ENCODE data around the gene CUBN.

CUBN gene

DNA sequence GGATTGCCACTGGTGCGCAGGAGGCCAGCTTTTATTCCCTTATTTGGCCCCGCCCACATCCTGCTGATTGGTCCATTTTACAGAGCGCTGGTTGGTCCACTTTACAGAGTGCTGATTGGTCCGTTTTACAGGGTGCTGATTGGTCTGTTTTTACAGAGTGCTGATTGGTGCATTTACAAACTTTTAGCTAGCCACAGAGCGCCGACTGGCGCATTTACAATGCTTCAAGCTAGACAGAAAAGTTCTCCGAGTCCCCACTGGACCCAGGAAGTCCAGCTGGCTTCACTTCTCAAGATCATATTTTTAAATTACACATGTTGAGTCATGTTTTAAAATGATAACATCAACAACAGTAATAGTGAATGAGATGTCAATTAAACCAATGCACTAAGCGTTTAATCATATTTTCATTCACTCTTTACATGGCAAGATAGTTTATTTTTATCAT lies 128.3 kb downstream of the CUBN start:
- H3K4me1 ChIP-seq (ENCODE audit: control insufficient read depth, insufficient read depth, low read length): 0 out of 2 replicates have a peak, but pooled peaks cover 3% of the 10 kb centered on the region
- no peak overlapping the region for H3K4me3 ChIP-seq (ENCODE audit: low read depth, low read length)
- H3K36me3 ChIP-seq (ENCODE audit: control insufficient read depth in 2 of 2, insufficient read depth in 1 of 2, low read length in 2 of 2): no peaks in the 10 kb centered on the region
- no peaks in the 10 kb centered on the region for H3K9me3 ChIP-seq (ENCODE audit: control insufficient read depth, insufficient read depth, low read depth, low read length)
- ChIA-PET CTCF (no interaction called here), POLR2A (no interaction called here)
- TF ChIP-seq, protein P1, sequence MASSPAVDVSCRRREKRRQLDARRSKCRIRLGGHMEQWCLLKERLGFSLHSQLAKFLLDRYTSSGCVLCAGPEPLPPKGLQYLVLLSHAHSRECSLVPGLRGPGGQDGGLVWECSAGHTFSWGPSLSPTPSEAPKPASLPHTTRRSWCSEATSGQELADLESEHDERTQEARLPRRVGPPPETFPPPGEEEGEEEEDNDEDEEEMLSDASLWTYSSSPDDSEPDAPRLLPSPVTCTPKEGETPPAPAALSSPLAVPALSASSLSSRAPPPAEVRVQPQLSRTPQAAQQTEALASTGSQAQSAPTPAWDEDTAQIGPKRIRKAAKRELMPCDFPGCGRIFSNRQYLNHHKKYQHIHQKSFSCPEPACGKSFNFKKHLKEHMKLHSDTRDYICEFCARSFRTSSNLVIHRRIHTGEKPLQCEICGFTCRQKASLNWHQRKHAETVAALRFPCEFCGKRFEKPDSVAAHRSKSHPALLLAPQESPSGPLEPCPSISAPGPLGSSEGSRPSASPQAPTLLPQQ (tag by site-specific recombination; IDR thresholded peaks at IDR 0.05): no peak
- TF ChIP-seq KLF10 (tag by site-specific recombination; IDR thresholded peaks at IDR 0.05): no peak
- TF ChIP-seq REPIN1 (tag by site-specific recombination; IDR thresholded peaks at IDR 0.05; ENCODE audit: low read depth): no peak
- TF ChIP-seq ZNF623 (tag by site-specific recombination; IDR thresholded peaks at IDR 0.05): no peak
- TF ChIP-seq ZNF138 (tag by site-specific recombination; IDR thresholded peaks at IDR 0.05; ENCODE audit: borderline replicate concordance): no peak
- TF ChIP-seq ZNF112 (tag by site-specific recombination; IDR thresholded peaks at IDR 0.05): no peak
- TF ChIP-seq ZNF624 (tag by site-specific recombination; IDR thresholded peaks at IDR 0.05): no peak
- no peak for TF ChIP-seq KLF7 (tag by site-specific recombination; IDR thresholded peaks at IDR 0.05; ENCODE audit: borderline replicate concordance)
- no peak for TF ChIP-seq GLIS1 (tag by site-specific recombination; IDR thresholded peaks at IDR 0.05)
- TF ChIP-seq, protein P2, sequence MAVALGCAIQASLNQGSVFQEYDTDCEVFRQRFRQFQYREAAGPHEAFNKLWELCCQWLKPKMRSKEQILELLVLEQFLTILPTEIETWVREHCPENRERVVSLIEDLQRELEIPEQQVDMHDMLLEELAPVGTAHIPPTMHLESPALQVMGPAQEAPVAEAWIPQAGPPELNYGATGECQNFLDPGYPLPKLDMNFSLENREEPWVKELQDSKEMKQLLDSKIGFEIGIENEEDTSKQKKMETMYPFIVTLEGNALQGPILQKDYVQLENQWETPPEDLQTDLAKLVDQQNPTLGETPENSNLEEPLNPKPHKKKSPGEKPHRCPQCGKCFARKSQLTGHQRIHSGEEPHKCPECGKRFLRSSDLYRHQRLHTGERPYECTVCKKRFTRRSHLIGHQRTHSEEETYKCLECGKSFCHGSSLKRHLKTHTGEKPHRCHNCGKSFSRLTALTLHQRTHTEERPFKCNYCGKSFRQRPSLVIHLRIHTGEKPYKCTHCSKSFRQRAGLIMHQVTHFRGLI (tag by site-specific recombination; IDR thresholded peaks at IDR 0.05): no peak
- H3K27ac ChIP-seq (ENCODE audit: extremely low read depth, low read depth, low read length): no peak overlapping the region

DNA sequence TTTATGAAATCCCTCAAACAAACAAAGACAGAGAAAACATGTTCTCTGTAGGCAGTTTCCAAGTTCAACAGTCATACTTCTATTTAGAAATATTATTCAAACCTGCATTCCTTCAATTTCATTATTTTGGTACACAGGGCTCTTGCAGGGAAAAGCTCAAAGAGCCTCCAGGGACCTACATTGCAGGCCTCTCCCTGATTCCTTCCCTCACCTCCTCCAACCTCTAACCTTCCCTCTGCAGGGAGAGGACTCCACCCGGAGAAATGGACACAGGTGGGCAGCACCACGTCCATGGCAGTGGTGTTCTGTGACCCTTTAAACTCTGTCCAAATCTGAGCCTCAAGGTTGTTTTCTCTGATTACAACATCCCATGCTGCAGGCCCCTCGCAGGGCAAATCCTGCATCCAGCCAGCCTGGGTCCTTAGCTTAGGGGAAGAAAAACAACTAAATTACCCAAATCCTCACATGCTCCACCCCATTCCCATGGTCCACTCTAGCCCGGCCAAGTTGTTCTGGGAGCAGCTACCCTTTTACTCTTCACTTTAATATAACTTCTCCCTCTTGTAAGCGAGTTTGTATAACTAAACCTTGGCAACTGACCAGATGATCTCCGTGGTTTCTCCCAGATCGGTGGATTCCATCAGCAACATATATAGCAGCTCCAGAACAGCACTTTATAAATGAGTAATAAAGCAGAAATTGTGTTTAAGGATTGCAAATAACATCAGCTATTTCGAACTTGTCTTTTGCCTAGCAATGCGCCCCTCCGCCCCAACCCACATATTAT lies 129.8 kb downstream of the CUBN start:
- H3K27ac ChIP-seq (ENCODE audit: extremely low read depth, low read depth, low read length): no peak overlapping the region
- 0 out of 2 replicates have a peak, but pooled peaks cover 3% of the 10 kb centered on the region for H3K4me1 ChIP-seq (ENCODE audit: control insufficient read depth, insufficient read depth, low read length)
- no peaks in the 10 kb centered on the region for H3K36me3 ChIP-seq (ENCODE audit: control insufficient read depth in 2 of 2, insufficient read depth in 1 of 2, low read length in 2 of 2)
- CTCF ChIA-PET: no interaction called here
- TF ChIP-seq ZNF560 (tag by site-specific recombination; IDR thresholded peaks at IDR 0.05; ENCODE audit: borderline replicate concordance) (no peak), ZBTB7A (tag by site-specific recombination; IDR thresholded peaks at IDR 0.05; ENCODE audit: low read depth) (no peak), ZBTB1 (tag by site-specific recombination; IDR thresholded peaks at IDR 0.05) (no peak)
- TF ChIP-seq, protein P3, sequence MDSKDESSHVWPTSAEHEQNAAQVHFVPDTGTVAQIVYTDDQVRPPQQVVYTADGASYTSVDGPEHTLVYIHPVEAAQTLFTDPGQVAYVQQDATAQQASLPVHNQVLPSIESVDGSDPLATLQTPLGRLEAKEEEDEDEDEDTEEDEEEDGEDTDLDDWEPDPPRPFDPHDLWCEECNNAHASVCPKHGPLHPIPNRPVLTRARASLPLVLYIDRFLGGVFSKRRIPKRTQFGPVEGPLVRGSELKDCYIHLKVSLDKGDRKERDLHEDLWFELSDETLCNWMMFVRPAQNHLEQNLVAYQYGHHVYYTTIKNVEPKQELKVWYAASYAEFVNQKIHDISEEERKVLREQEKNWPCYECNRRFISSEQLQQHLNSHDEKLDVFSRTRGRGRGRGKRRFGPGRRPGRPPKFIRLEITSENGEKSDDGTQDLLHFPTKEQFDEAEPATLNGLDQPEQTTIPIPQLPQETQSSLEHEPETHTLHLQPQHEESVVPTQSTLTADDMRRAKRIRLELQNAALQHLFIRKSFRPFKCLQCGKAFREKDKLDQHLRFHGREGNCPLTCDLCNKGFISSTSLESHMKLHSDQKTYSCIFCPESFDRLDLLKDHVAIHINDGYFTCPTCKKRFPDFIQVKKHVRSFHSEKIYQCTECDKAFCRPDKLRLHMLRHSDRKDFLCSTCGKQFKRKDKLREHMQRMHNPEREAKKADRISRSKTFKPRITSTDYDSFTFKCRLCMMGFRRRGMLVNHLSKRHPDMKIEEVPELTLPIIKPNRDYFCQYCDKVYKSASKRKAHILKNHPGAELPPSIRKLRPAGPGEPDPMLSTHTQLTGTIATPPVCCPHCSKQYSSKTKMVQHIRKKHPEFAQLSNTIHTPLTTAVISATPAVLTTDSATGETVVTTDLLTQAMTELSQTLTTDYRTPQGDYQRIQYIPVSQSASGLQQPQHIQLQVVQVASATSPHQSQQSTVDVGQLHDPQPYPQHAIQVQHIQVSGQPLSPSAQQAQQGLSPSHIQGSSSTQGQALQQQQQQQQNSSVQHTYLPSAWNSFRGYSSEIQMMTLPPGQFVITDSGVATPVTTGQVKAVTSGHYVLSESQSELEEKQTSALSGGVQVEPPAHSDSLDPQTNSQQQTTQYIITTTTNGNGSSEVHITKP (tag by site-specific recombination; IDR thresholded peaks at IDR 0.05): peak; percentile 85
- POLR2A ChIA-PET: interaction anchor here (1.4 kb wide), 1 partner anchor 59 kb away, joined by 3 read pairs; no protein-coding TSS in a partner anchor
- no peaks in the 10 kb centered on the region for H3K9me3 ChIP-seq (ENCODE audit: control insufficient read depth, insufficient read depth, low read depth, low read length)
- no peak overlapping the region for H3K4me3 ChIP-seq (ENCODE audit: low read depth, low read length)
